ENCODE data around the gene SLC35G6. TPM values are rescaled to one million over a fixed set of nuclear protein-coding genes. Genes with fewer than 3 reads are reported as not detected.

Gene SLC35G6
- total and polyA plus RNA-seq, 2 of the 13 experiments (the other 11 are each of a cell fraction or from before 2014, with no cell fraction given) = 0.07 TPM; not detected in 1

DNA sequence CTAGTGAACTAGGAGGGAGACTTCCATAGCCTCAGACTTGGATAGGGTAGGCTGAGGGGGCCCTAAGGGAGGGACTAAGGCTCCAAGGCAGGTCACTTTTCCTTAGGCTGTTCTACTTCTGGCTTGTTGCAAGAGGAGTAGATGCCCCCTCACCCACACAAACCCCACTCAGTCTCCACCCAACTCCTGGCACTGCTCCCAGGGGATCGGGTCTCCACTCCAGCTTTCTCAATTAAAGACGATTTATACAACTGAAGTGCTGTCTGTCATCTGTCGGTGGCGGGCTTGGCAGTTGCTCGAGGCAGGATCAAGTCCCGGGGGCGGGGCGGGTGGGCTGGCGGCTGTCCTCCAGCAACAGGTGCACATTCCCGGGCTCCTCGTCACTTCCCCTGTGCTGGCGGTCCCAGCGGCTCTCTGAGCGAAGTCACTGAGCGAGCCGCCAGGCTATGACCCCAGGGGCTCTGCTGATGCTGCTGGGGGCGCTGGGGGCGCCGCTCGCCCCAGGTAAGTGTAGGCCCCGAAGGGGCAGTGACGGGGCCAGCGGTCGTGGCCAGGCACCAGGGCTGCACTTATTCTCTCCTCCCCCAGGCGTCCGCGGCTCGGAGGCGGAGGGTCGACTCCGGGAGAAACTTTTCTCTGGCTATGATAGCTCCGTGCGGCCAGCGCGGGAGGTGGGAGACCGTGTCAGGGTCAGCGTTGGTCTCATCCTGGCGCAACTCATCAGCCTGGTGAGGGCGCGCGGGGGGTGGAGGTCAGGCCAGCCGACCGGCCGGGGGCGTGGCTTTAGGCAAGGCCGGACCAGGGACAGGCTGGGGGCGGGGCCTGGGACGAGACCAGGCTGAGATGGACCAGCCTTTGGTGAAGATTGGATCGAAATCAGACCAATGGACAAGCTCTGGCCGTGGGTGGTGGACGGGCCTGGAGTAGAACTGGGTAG lies 36.3 kb upstream of the SLC35G6 start, which contains the start of gene CHRNB1 (continued):
- TF ChIP-seq, protein P1, sequence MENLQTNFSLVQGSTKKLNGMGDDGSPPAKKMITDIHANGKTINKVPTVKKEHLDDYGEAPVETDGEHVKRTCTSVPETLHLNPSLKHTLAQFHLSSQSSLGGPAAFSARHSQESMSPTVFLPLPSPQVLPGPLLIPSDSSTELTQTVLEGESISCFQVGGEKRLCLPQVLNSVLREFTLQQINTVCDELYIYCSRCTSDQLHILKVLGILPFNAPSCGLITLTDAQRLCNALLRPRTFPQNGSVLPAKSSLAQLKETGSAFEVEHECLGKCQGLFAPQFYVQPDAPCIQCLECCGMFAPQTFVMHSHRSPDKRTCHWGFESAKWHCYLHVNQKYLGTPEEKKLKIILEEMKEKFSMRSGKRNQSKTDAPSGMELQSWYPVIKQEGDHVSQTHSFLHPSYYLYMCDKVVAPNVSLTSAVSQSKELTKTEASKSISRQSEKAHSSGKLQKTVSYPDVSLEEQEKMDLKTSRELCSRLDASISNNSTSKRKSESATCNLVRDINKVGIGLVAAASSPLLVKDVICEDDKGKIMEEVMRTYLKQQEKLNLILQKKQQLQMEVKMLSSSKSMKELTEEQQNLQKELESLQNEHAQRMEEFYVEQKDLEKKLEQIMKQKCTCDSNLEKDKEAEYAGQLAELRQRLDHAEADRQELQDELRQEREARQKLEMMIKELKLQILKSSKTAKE (CRISPR knock-in tag; IDR thresholded peaks at IDR 0.05; ENCODE audit: borderline replicate concordance) = 0 out of 2 replicates have a peak, but pooled peaks have one; percentile 33
- TF ChIP-seq ARNT2 (CRISPR knock-in tag; IDR thresholded peaks at IDR 0.05; ENCODE audit: low read depth) (0 out of 2 replicates have a peak, but pooled peaks have one; percentile 29), ZNF383 (CRISPR knock-in tag; IDR thresholded peaks at IDR 0.05; ENCODE audit: borderline replicate concordance) (0 out of 2 replicates have a peak, but pooled peaks have one; percentile 57), DPF2 (CRISPR knock-in tag; IDR thresholded peaks at IDR 0.05; ENCODE audit: borderline replicate concordance, low read depth) (no peak; the same call in 1 of the 2 replicates), NR1H2 (CRISPR knock-in tag; IDR thresholded peaks at IDR 0.05; ENCODE audit: borderline replicate concordance, low read depth) (no peak), FIP1L1 (IDR thresholded peaks at IDR 0.05; ENCODE audit: borderline replicate concordance, insufficient read depth, low read depth, low read length) (peak; percentile 75; the same call in 1 of the 2 replicates), MBD4 (IDR thresholded peaks at IDR 0.05; ENCODE audit: borderline replicate concordance, low read length) (no peak), BRCA1 (CRISPR knock-in tag; IDR thresholded peaks at IDR 0.05) (no peak), ZNF17 (CRISPR knock-in tag; IDR thresholded peaks at IDR 0.05) (no peak), ZNF775 (CRISPR knock-in tag; IDR thresholded peaks at IDR 0.05; ENCODE audit: borderline replicate concordance) (no peak), ZNF577 (CRISPR knock-in tag; IDR thresholded peaks at IDR 0.05; ENCODE audit: borderline replicate concordance, low read depth) (no peak), ZNF543 (CRISPR knock-in tag; IDR thresholded peaks at IDR 0.05) (peak; percentile 44), POLR2A (IDR thresholded peaks at IDR 0.05; ENCODE audit: insufficient read depth in 1 of 2, low read depth in 2 of 2, low read length in 2 of 2) (peak in 1 of 2 experiments; percentile 76; a peak in 2 of 4 replicates), ATAD3A (CRISPR knock-in tag; IDR thresholded peaks at IDR 0.05) (no peak), ZC3H13 (CRISPR knock-in tag; IDR thresholded peaks at IDR 0.05) (peak; percentile 92)
- TF ChIP-seq, protein P2, sequence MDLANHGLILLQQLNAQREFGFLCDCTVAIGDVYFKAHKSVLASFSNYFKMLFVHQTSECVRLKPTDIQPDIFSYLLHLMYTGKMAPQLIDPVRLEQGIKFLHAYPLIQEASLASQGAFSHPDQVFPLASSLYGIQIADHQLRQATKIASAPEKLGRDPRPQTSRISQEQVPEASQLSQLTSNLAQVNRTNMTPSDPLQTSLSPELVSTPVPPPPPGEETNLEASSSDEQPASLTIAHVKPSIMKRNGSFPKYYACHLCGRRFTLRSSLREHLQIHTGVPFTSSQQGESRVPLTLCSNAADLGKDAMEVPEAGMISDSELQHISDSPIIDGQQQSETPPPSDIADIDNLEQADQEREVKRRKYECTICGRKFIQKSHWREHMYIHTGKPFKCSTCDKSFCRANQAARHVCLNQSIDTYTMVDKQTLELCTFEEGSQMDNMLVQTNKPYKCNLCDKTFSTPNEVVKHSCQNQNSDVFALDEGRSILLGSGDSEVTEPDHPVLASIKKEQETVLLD (CRISPR knock-in tag; IDR thresholded peaks at IDR 0.05; ENCODE audit: low read depth) = peak; percentile 65; the same call in 1 of the 2 replicates
- TF ChIP-seq, protein P3, sequence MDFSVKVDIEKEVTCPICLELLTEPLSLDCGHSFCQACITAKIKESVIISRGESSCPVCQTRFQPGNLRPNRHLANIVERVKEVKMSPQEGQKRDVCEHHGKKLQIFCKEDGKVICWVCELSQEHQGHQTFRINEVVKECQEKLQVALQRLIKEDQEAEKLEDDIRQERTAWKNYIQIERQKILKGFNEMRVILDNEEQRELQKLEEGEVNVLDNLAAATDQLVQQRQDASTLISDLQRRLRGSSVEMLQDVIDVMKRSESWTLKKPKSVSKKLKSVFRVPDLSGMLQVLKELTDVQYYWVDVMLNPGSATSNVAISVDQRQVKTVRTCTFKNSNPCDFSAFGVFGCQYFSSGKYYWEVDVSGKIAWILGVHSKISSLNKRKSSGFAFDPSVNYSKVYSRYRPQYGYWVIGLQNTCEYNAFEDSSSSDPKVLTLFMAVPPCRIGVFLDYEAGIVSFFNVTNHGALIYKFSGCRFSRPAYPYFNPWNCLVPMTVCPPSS (IDR thresholded peaks at IDR 0.05) = no peak
- TF ChIP-seq, protein P4, sequence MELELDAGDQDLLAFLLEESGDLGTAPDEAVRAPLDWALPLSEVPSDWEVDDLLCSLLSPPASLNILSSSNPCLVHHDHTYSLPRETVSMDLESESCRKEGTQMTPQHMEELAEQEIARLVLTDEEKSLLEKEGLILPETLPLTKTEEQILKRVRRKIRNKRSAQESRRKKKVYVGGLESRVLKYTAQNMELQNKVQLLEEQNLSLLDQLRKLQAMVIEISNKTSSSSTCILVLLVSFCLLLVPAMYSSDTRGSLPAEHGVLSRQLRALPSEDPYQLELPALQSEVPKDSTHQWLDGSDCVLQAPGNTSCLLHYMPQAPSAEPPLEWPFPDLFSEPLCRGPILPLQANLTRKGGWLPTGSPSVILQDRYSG (CRISPR knock-in tag; IDR thresholded peaks at IDR 0.05) = no peak
- TF ChIP-seq, protein P5, sequence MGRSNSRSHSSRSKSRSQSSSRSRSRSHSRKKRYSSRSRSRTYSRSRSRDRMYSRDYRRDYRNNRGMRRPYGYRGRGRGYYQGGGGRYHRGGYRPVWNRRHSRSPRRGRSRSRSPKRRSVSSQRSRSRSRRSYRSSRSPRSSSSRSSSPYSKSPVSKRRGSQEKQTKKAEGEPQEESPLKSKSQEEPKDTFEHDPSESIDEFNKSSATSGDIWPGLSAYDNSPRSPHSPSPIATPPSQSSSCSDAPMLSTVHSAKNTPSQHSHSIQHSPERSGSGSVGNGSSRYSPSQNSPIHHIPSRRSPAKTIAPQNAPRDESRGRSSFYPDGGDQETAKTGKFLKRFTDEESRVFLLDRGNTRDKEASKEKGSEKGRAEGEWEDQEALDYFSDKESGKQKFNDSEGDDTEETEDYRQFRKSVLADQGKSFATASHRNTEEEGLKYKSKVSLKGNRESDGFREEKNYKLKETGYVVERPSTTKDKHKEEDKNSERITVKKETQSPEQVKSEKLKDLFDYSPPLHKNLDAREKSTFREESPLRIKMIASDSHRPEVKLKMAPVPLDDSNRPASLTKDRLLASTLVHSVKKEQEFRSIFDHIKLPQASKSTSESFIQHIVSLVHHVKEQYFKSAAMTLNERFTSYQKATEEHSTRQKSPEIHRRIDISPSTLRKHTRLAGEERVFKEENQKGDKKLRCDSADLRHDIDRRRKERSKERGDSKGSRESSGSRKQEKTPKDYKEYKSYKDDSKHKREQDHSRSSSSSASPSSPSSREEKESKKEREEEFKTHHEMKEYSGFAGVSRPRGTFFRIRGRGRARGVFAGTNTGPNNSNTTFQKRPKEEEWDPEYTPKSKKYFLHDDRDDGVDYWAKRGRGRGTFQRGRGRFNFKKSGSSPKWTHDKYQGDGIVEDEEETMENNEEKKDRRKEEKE (IDR thresholded peaks at IDR 0.05) = no peak

Data from HepG2 (cell line).